Measurements from ENCODE around the gene KCNT1.

Gene KCNT1

GRCh38 chr9:135745686-135746324 lies 43.8 kb downstream of the KCNT1 start:
- no peak for DNase-seq (ENCODE audit: low read depth)

DNA sequence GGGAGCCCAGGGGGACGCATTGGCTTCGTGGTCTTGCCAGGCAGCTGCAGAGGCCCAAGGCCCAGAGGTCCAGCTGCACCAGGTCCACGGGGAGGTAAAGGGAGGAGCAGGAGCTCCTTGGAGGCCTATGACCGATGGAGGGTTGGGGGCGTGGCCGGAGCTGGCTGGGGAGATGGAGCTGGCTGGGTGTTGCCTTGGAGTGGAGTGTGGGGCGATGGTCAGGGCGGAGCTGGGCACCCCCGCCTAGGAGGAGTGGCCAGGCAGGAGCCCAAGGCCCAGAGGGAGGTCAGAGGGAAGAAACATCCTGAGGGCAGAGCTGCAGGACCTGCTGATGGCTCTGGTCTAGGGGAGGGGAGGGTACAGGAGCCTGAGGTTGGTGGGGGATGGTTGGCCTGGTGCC lies 44.6 kb downstream of the KCNT1 start:
- DNase-seq (ENCODE audit: low read depth), result no peak

- no peak for DNase-seq (ENCODE audit: low read depth)
Measured at GRCh38 chr9:135747311-135747710, 45.3 kb downstream of the KCNT1 start.

DNA sequence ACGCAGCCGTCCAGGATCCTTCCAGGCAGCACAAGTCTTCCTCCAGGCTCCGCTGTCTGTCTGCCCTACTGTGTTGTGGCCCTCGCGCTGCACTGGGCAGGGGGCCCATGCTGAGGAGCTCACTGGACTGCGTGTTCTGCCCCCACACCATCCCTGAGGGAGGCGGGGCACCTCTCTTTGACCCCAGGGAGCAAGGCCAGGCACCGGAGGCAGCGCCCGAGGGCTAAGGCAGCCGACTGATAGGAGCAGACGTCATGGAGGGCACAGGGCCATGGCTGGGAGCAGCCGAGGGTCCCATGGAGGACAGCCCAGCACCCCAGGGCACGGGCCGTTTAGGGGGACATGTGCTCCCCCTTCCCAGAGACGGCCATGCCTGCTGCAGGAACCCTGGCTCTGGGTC lies 46.7 kb downstream of the KCNT1 start:
- no peak for DNase-seq (ENCODE audit: low read depth)

GRCh38 chr9:135749171-135750045 lies 47.4 kb downstream of the KCNT1 start:
- DNase-seq (ENCODE audit: low read depth), result no peak

DNA sequence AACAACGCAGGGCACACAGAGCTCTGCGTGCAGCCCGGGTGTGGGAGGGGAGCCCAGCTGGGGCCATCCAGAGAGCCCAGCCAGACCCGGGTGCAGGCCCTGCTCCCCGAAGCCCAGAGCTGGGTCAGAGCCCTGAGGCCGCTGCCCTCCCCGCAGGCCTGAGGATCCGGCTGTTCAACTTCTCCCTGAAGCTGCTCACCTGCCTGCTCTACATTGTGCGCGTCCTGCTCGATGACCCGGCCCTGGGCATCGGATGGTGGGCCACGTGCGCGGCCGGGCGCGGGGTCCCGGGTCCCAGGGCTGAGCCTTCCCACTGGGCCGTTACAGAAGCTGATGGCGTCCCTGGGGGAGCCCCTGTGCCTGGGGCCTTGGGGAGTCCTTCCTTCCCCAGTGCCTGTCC lies 48.8 kb downstream of the KCNT1 start:
- DNase-seq (ENCODE audit: low read depth), result no peak

GRCh38 chr9:135751501-135751900 lies 49.5 kb downstream of the KCNT1 start:
- no peak for DNase-seq (ENCODE audit: low read depth)

- no peak for DNase-seq (ENCODE audit: low read depth)
Measured at GRCh38 chr9:135752281-135753204, 50.6 kb downstream of the KCNT1 start.

- no peak for DNase-seq (ENCODE audit: low read depth)
Measured at GRCh38 chr9:135753391-135754105, 51.6 kb downstream of the KCNT1 start.

- no peak for DNase-seq (ENCODE audit: low read depth)
Measured at GRCh38 chr9:135756576-135756975, 54.6 kb downstream of the KCNT1 start.

GRCh38 chr9:135757356-135757755 lies 55.4 kb downstream of the KCNT1 start:
- no peak for DNase-seq (ENCODE audit: low read depth)

- no peak for DNase-seq (ENCODE audit: low read depth)
Measured at GRCh38 chr9:135758056-135758455, 56.1 kb downstream of the KCNT1 start.

GRCh38 chr9:135758870-135759269 lies 56.9 kb downstream of the KCNT1 start:
- no peak for DNase-seq (ENCODE audit: low read depth)

DNA sequence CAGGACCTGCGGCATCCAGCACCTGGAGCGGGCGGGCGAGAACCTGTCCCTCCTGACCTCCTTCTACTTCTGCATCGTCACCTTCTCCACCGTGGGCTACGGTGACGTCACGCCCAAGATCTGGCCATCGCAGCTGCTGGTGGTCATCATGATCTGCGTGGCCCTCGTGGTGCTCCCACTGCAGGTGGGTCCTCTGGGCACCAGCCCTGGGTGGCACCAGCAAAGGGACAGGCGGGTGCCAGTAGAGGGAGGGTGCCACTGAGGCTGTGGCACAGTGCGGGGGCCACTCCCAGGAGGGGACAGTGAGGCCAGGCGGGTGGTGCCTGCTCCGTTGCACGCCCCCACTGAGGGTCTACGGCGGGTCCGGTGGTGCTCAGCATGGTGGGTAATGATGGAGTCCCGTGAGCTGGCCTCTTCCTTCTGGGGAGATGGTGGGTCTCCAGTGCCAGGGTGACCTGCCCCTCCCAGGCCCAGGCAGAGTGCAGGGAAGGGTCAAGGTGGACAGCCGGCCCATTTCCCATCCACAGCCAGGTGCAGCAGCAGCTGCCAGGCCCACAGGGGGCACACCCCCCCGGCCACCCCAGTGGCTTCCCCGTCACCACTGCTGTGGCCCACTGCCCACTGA lies 57.8 kb downstream of the KCNT1 start:
- no peak for DNase-seq (ENCODE audit: low read depth)

GRCh38 chr9:135760465-135760864 lies 58.5 kb downstream of the KCNT1 start:
- no peak for DNase-seq (ENCODE audit: low read depth)

DNA sequence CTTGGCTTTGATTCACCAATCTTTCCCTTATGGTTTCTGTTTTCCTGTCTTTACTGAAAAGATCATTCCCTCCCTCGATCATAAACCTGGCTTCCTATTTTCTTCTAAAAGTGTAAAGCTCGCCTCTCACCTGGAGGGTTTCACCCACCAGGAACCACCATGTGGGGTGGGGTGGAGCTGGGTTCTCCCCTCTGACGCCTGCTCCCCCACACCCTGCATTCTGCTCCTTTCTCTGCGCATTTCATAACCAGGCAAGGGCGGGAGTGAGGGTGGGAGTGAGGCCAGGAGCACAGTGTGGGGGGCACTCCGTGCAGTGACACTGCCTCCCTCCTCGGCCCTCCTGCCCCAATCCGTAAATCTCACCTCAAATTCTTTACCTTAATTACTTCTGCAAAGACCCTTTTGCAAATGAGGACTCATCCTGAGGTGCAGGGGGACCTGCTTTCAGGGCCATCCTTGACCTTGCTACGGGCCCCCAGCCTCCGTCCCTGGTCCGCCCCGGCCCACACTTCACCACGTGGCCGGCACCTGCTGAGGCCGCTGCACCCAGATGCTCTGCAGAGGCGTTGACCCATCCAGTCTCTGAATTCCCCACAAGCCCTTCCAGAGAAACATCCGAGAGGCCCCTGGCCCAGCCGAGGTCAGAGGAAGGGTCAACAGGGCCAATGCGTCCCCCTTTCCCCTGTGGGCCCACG lies 59.3 kb downstream of the KCNT1 start:
- DNase-seq (ENCODE audit: low read depth), result no peak

- no peak for DNase-seq (ENCODE audit: low read depth)
Measured at GRCh38 chr9:135761845-135762168, 59.8 kb downstream of the KCNT1 start.

GRCh38 chr9:135762921-135763320 lies 60.9 kb downstream of the KCNT1 start:
- DNase-seq (ENCODE audit: low read depth), result no peak

GRCh38 chr9:135763716-135764446 lies 61.9 kb downstream of the KCNT1 start:
- no peak for DNase-seq (ENCODE audit: low read depth)

DNA sequence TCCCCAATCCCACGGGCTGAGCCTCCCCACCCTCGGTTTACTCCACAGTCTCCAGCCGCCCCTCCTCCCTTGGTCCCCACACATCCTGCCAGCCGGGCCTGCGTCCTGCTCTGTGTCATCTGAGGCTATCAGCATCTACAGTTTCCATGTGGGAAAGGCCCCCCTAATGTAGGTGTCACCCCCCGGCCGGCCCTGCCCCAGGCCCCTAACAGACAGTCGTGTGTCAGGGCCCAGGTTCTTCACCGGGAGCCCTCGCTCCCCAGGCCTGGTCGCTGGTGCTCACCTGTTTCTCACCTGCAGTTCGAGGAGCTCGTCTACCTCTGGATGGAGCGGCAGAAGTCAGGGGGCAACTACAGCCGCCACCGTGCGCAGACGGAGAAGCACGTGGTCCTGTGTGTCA lies 62.7 kb downstream of the KCNT1 start:
- no peak for DNase-seq (ENCODE audit: low read depth)

Data from GM04503 (cell line).